ENCODE results near the gene EBLN1. TPM values are rescaled to one million over a fixed set of nuclear protein-coding genes. Genes with fewer than 3 reads are reported as not detected.
"Not testable (repeated sequence)": the region's sequence is repeated elsewhere in the genome, so short reads cannot be mapped to it uniquely, and the experiment has no call there.

The EBLN1 gene
- total and polyA plus RNA-seq, 9 donors = 0.09 to 0.12 TPM; not detected in 7

DNA sequence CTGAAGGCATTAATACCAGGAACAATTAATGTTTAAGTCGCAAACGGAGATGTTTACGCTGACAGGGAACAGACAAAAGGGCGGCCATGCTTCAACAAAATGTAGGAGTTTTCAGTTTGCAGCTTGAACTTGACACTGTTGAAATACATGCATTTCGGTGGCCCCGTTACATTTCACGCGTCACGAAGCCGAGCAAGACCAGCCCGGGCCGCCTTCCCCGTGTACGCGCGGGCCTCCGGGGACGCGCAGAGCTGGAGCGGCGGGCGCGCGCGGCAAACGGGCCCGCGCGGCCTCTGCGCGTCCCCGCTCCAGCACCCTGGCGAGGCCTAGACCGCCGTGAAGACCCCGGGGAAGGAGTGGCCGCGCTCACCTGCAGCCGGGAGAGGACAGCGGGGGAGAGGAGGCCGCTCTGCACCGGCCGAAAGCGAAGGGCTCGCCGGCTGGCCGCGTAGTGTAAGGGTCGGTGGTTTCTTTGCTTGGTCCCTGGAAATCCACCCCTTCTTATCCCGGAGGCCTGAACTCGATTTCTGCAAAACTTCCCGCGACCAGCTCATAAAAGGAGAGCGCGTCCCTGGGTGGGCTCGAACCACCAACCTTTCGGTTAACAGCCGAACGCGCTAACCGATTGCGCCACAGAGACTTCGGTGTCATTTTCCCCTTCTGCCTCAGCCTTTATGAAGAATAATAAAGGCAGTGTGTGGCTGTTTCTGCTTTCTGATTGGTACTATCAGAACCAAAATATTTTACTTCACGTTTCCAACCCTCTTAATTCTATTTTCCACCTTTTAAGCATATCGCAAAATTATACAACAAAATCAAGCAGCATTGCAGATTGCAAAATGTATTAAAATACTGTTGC is 11.4 kb upstream of the EBLN1 start:
- Histone ChIP-seq H3K9me3 (replicated peaks; ENCODE audit: control insufficient read depth, low read depth, low read length) (no peaks in the 10 kb centered on the region), H3K4me3 (ENCODE audit: low read length) (peak overlapping the region; percentile 73), H3K27me3 (ENCODE audit: control insufficient read depth, insufficient read depth, low read length) (no peaks in the 10 kb centered on the region), H3K36me3 (ENCODE audit: control insufficient read depth, insufficient read depth, low read length) (no peaks in the 10 kb centered on the region), H3K27ac (ENCODE audit: low read length) (peak overlapping the region; percentile 97), H3K4me1 (ENCODE audit: control insufficient read depth, insufficient read depth, low read length) (peaks cover 2% of the 10 kb centered on the region)
- DNase-seq = peak; percentile 97
- WGBS (ENCODE audit: insufficient coverage) = under 1% methylated on average over 40 of the region's 65 CpGs

DNA sequence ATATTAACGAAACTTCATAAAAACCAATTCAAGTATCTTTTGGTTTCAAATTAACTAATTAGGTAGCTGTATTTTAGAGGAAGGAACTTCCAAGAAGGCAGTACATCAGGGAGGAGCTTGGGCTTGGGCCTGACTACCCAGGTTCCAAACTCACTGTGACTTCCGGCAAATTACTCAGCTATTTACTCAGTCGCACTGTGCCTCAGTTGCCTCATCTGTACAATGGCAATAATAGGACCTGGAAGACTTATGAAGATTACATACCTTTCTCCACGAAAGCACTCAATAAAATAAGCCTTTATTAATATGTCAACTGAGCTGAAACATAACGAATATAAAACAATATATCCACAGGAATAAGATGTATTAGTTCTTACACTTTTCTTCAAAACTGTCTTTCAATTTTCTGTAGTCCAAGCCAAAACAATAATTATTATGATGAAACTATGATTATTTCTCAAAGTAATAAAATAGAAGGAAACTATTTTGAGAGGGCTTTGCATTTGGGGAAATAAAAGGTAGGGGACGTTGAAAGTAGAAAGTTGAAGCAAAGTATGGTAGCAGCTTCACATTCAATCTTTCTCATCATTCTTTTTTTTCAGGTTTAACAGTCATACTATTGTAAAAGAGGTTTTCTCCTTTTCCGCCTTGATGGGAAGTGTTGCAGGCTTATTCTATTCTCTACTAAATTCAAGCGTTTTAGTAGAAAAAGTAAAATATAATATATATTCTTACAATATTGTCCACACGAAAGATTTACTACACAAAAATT is 10.5 kb upstream of the EBLN1 start:
- no CpG with 5 or more reads among the region's 9 CpGs for WGBS (ENCODE audit: insufficient coverage)
- no peaks in the 10 kb centered on the region for H3K27me3 ChIP-seq (ENCODE audit: control insufficient read depth, insufficient read depth, low read length)
- no peaks in the 10 kb centered on the region for H3K9me3 ChIP-seq (replicated peaks; ENCODE audit: control insufficient read depth, low read depth, low read length)
- H3K36me3 ChIP-seq (ENCODE audit: control insufficient read depth, insufficient read depth, low read length) = no peaks in the 10 kb centered on the region
- peaks cover 2% of the 10 kb centered on the region for H3K4me1 ChIP-seq (ENCODE audit: control insufficient read depth, insufficient read depth, low read length)
- H3K4me3 ChIP-seq (ENCODE audit: low read length) = peak overlapping the region; percentile 73
- DNase-seq = peak; percentile 11
- H3K27ac ChIP-seq (ENCODE audit: low read length) = peak overlapping the region; percentile 97

DNA sequence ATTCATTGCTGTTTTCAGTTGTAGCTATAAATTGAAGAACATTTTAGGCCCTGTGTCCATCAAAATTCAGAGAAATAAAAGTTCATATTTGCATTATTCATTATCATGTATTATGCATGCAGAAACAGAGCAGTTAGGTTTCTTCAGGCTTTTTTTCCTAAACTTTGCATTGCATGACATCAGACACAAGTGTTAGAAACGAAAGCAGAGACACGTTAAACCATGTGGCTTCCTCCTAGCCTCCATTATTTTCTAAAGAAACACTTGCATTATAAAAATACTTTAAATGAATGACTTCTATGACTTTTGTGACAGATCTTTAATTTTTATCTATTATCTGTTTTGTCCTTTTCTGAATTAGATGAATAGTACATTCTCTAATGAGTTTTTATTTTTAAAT is 8.8 kb upstream of the EBLN1 start:
- Histone ChIP-seq H3K4me3 (ENCODE audit: low read length) (no peak overlapping the region), H3K36me3 (ENCODE audit: control insufficient read depth, insufficient read depth, low read length) (no peaks in the 10 kb centered on the region), H3K27ac (ENCODE audit: low read length) (no peak overlapping the region), H3K4me1 (ENCODE audit: control insufficient read depth, insufficient read depth, low read length) (peaks cover 2% of the 10 kb centered on the region), H3K27me3 (ENCODE audit: control insufficient read depth, insufficient read depth, low read length) (no peaks in the 10 kb centered on the region), H3K9me3 (replicated peaks; ENCODE audit: control insufficient read depth, low read depth, low read length) (no peaks in the 10 kb centered on the region)
- WGBS (ENCODE audit: insufficient coverage) = no CpG with 5 or more reads among the region's 2 CpGs
- DNase-seq = no peak

DNA sequence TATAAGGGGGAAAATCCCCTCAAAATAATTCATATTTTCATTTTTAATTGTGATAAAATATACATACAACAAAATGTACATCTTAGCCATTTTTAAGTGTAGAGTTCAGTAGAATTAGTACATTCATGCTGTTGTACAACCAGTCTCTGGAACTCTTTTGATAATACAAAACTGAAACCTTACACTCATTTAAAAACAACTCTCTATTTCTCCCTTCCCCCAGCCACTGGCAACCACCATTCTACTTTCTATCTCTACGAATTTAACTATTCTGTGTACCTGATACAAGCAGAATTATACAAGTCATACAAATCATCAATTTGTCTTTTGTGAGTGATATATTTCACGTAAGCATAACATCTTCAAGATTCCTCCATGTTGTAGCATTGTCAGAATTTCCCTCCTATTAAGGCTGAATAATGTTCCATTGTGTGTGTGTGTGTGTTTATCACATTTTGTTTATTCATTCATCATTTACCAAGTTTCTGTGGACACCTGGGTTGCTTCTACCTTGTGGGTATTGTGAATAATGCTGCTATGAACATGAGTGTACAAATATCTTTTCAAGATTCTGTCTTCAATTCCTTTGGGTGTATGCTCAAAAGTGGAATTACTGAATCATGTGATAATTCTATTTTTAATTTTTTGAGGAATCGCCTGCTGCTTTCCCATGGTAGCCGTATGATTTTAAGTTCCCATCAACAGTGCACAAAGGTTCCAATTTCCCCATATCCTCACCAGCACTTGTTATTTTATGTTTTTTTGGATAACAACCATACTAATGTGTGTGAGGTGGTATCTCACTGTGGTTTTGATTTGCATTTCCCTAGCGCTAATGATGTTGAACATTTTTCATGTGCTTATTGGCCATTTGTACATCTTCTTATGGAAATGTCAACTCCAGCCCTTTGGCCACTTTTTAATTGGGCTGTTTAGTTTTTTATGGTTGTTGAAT is 4.7 kb upstream of the EBLN1 start:
- Histone ChIP-seq H3K4me3 (ENCODE audit: low read length) (no peak overlapping the region), H3K4me1 (ENCODE audit: control insufficient read depth, insufficient read depth, low read length) (no peaks in the 10 kb centered on the region), H3K27me3 (ENCODE audit: control insufficient read depth, insufficient read depth, low read length) (no peaks in the 10 kb centered on the region), H3K9me3 (replicated peaks; ENCODE audit: control insufficient read depth, low read depth, low read length) (no peaks in the 10 kb centered on the region), H3K27ac (ENCODE audit: low read length) (no peak overlapping the region), H3K36me3 (ENCODE audit: control insufficient read depth, insufficient read depth, low read length) (no peaks in the 10 kb centered on the region)
- DNase-seq = no peak
- WGBS (ENCODE audit: insufficient coverage) = no CpG with 5 or more reads among the region's 5 CpGs

DNA sequence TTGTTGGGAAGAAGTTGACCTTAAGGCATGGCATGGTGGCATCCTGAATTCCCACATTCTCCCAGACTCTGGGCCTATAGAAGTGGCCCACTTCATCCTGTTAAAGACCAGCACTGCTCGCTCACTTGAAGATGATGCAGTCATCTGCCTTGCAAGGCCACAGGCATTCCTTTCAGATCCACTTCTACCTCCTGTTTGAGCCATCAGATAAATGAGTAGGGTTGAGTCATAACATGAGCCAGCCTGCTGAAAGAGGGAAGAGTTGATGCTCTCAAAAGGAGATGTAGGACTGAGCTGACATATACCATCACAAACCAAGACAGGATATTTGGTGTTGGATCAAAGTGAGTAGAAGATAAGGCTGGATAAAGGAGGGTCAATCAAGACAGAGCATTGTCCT is 1.5 kb upstream of the EBLN1 start:
- Histone ChIP-seq H3K27ac (ENCODE audit: low read length) (no peak overlapping the region), H3K9me3 (replicated peaks; ENCODE audit: control insufficient read depth, low read depth, low read length) (no peaks in the 10 kb centered on the region), H3K4me1 (ENCODE audit: control insufficient read depth, insufficient read depth, low read length) (no peaks in the 10 kb centered on the region), H3K27me3 (ENCODE audit: control insufficient read depth, insufficient read depth, low read length) (no peaks in the 10 kb centered on the region), H3K36me3 (ENCODE audit: control insufficient read depth, insufficient read depth, low read length) (no peaks in the 10 kb centered on the region), H3K4me3 (ENCODE audit: low read length) (no peak overlapping the region)
- DNase-seq = no peak
- WGBS (ENCODE audit: insufficient coverage) = no CpG with 5 or more reads among the region's 1 CpG

- DNase-seq = no peak
These were observed 633 bp upstream of the EBLN1 start for GRCh38 chr10:22218448-22218847.

DNA sequence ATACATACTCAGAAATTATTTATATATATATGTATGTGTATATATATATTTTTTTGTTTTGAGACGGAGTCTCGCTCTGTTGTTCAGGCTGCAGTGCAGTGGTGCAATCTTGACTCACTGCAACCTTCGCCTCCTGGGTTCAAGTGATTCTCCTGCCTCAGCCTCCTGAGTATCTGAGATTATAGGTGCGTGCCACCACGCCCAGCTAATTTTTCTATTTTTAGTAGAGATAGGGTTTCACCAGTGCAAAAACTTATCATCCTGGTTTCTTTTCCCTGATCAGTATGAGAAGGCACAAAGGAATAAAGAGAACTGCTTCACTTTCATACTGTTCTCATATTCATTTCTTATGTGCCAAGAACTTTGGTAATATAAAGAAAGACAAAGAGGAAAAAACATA is 731 bp downstream of the EBLN1 start:
- H3K4me1 ChIP-seq (ENCODE audit: control insufficient read depth, insufficient read depth, low read length); DNase-seq; H3K4me3 ChIP-seq (ENCODE audit: low read length); H3K9me3 ChIP-seq (replicated peaks; ENCODE audit: control insufficient read depth, low read depth, low read length); H3K27me3 ChIP-seq (ENCODE audit: control insufficient read depth, insufficient read depth, low read length); H3K27ac ChIP-seq (ENCODE audit: low read length); H3K36me3 ChIP-seq (ENCODE audit: control insufficient read depth, insufficient read depth, low read length): not testable (repeated sequence)
- WGBS (ENCODE audit: insufficient coverage) = 50% methylated on average over 1 of the region's 5 CpGs

More at GRCh38 chr10:22218448-22218847, 633 bp upstream of the EBLN1 start:
- Histone ChIP-seq H3K36me3 (ENCODE audit: control insufficient read depth, insufficient read depth, low read length) (no peaks in the 10 kb centered on the region), H3K4me1 (ENCODE audit: control insufficient read depth, insufficient read depth, low read length) (no peaks in the 10 kb centered on the region), H3K27me3 (ENCODE audit: control insufficient read depth, insufficient read depth, low read length) (no peaks in the 10 kb centered on the region), H3K27ac (ENCODE audit: low read length) (no peak overlapping the region), H3K9me3 (replicated peaks; ENCODE audit: control insufficient read depth, low read depth, low read length) (no peaks in the 10 kb centered on the region), H3K4me3 (ENCODE audit: low read length) (no peak overlapping the region)
- 67% methylated on average over 1 of the region's 2 CpGs for WGBS (ENCODE audit: insufficient coverage)

- Histone ChIP-seq H3K4me1 (ENCODE audit: control insufficient read depth, insufficient read depth, low read length) (no peaks in the 10 kb centered on the region), H3K27me3 (ENCODE audit: control insufficient read depth, insufficient read depth, low read length) (no peaks in the 10 kb centered on the region), H3K4me3 (ENCODE audit: low read length) (no peak overlapping the region), H3K9me3 (replicated peaks; ENCODE audit: control insufficient read depth, low read depth, low read length) (no peaks in the 10 kb centered on the region), H3K27ac (ENCODE audit: low read length) (no peak overlapping the region), H3K36me3 (ENCODE audit: control insufficient read depth, insufficient read depth, low read length) (no peaks in the 10 kb centered on the region)
- no CpG with 5 or more reads among the region's 5 CpGs for WGBS (ENCODE audit: insufficient coverage)
- no peak for DNase-seq
These were observed 7.5 kb downstream of the EBLN1 start for GRCh38 chr10:22210267-22210666.

DNA sequence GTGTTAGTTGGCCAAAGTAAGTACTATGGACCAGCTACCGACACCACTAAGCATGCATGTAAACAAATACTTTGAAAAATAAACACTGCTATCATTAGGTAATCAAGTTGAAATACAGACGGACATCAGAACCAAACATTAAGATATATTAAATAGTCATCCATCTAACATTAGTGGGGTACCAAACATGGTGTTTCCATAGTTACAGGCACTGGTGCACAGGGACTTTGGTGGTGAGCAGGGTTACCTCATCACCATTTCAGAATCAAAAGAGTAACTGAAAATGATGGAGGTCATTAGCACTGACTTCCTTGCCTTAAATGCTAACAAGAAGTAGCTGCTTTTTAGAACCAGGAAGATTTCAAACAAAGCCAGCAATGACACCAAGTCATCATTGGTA is 23.9 kb downstream of the EBLN1 start:
- Histone ChIP-seq H3K27me3 (ENCODE audit: control insufficient read depth, insufficient read depth, low read length) (no peaks in the 10 kb centered on the region), H3K27ac (ENCODE audit: low read length) (no peak overlapping the region), H3K4me3 (ENCODE audit: low read length) (no peak overlapping the region), H3K4me1 (ENCODE audit: control insufficient read depth, insufficient read depth, low read length) (no peaks in the 10 kb centered on the region), H3K36me3 (ENCODE audit: control insufficient read depth, insufficient read depth, low read length) (no peaks in the 10 kb centered on the region), H3K9me3 (replicated peaks; ENCODE audit: control insufficient read depth, low read depth, low read length) (no peaks in the 10 kb centered on the region)
- no peak for DNase-seq
- WGBS (ENCODE audit: insufficient coverage) = no CpG with 5 or more reads among the region's 2 CpGs
